ENCODE data around the gene LITAFD. TPM values are rescaled to one million over a fixed set of nuclear protein-coding genes. Genes with fewer than 3 reads are reported as not detected.
"Not testable (repeated sequence)": the region's sequence is repeated elsewhere in the genome, so short reads cannot be mapped to it uniquely, and the experiment has no call there.

Gene LITAFD
- total RNA-seq, 3 donors from 2014 or later, result not detected

GRCh38 chr16:8872967-8873865 is 8.9 kb upstream of the LITAFD start:
- DNase-seq (no peak), ATAC-seq (no peak)
- Histone ChIP-seq H3K9me3 (no peaks in the 10 kb centered on the region), H3K4me3 (no peak overlapping the region), H3K4me1 (ENCODE audit: low read depth) (peaks cover 13% of the 10 kb centered on the region), H3K36me3 (ENCODE audit: low read depth) (no peaks in the 10 kb centered on the region)
- no peak for TF ChIP-seq CTCF (IDR thresholded peaks at IDR 0.05)
- intact Hi-C loops (cut with DNase I, micrococcal nuclease), result no loop called here

- H3K4me1 ChIP-seq (ENCODE audit: low read depth), result peaks cover 14% of the 10 kb centered on the region
- H3K36me3 ChIP-seq (ENCODE audit: low read depth); H3K9me3 ChIP-seq; intact Hi-C loops (cut with DNase I, micrococcal nuclease); ATAC-seq; DNase-seq; H3K4me3 ChIP-seq: not testable (repeated sequence)
Measured at GRCh38 chr16:8873866-8874195, 8.3 kb upstream of the LITAFD start.

- no peaks in the 10 kb centered on the region for H3K9me3 ChIP-seq
- H3K4me1 ChIP-seq (ENCODE audit: low read depth), result peaks cover 10% of the 10 kb centered on the region
- no peak for TF ChIP-seq CTCF (IDR thresholded peaks at IDR 0.05)
- intact Hi-C loops (cut with DNase I, micrococcal nuclease), result no loop called here
- no peak for DNase-seq
- ATAC-seq, result no peak
- no peaks in the 10 kb centered on the region for H3K36me3 ChIP-seq (ENCODE audit: low read depth)
- no peak overlapping the region for H3K4me3 ChIP-seq
Measured at GRCh38 chr16:8874388-8874787, 7.8 kb upstream of the LITAFD start.

- H3K9me3 ChIP-seq; DNase-seq; H3K36me3 ChIP-seq (ENCODE audit: low read depth); H3K4me1 ChIP-seq (ENCODE audit: low read depth); H3K4me3 ChIP-seq; intact Hi-C loops (cut with DNase I, micrococcal nuclease); ATAC-seq: not testable (repeated sequence)
Measured at GRCh38 chr16:8875317-8875716, 6.8 kb upstream of the LITAFD start.

- TF ChIP-seq CTCF (IDR thresholded peaks at IDR 0.05), result no peak
- DNase-seq (peak in 1 of 3 donors; percentile 31), ATAC-seq (peak; percentile 33)
- no peak overlapping the region for H3K4me3 ChIP-seq
- intact Hi-C loops (cut with DNase I, micrococcal nuclease), result no loop called here
- no peaks in the 10 kb centered on the region for H3K36me3 ChIP-seq (ENCODE audit: low read depth)
- no peaks in the 10 kb centered on the region for H3K9me3 ChIP-seq
- H3K4me1 ChIP-seq (ENCODE audit: low read depth), result peaks cover 2% of the 10 kb centered on the region
Measured at GRCh38 chr16:8877894-8878522, 4.1 kb upstream of the LITAFD start.

- ATAC-seq, result peak; percentile 59
- intact Hi-C loops (cut with DNase I, micrococcal nuclease), result no loop called here
Measured at GRCh38 chr16:8878523-8878911, 3.6 kb upstream of the LITAFD start.

More at GRCh38 chr16:8878523-8878911, 3.6 kb upstream of the LITAFD start:
- Histone ChIP-seq H3K4me1 (ENCODE audit: low read depth) (peaks cover 2% of the 10 kb centered on the region), H3K4me3 (no peak overlapping the region), H3K9me3 (no peaks in the 10 kb centered on the region), H3K36me3 (ENCODE audit: low read depth) (no peaks in the 10 kb centered on the region)
- peak in 1 of 3 donors; percentile 47 for DNase-seq
- no peak for TF ChIP-seq CTCF (IDR thresholded peaks at IDR 0.05)
